ENCODE measurements around the gene C2. TPM values are rescaled to one million over a fixed set of nuclear protein-coding genes. Genes with fewer than 3 reads are reported as not detected.

Gene C2
- total and polyA plus RNA-seq, 3 experiments from 2014 or later = 0.70 to 0.73 TPM; not detected in 1

DNA sequence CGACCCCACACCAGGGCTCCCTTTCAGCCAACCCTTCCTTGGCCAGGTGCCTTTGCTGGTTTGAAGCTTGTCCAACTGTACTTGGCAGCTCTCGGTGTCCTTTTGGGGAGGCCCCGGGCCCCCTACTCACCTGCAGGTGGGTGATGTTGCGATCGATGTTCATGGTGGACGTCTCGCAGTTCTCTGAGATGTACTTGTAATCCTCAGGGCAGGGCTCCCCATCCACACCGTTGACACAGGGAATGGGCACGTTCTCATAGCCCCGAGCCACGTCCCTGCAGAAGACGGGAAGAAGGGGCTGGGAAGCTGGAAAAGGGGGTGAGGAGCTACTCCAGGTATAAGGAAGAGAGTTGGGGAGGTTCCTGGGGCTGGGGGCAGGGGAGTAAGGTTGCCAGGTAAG is 43.8 kb upstream of the C2 start:
- Histone ChIP-seq H3K27me3 (ENCODE audit: insufficient read depth, low read length, poor library complexity, severe bottlenecking) (no peaks in the 10 kb centered on the region), H3K4me3 (ENCODE audit: low read length) (no peak overlapping the region), H3K9me3 (ENCODE audit: low read length) (no peaks in the 10 kb centered on the region), H3K4me1 (ENCODE audit: insufficient read depth, low read length) (no peaks in the 10 kb centered on the region), H3K36me3 (ENCODE audit: insufficient read depth, low read length) (peaks cover 38% of the 10 kb centered on the region), H3K27ac (ENCODE audit: low read depth, low read length) (no peak overlapping the region)
- ChIA-PET POLR2A (no interaction called here), CTCF (interaction anchor here (0.9 to 1.2 kb wide), 3 partner anchors 15 to 154 kb away, joined by 3 to 4 read pairs (median 3); partner anchors contain the start of gene DDAH2)
- peaks cover 13 to 92% (median 17%) of the 10 kb centered on the region in 3 donors for H3K36me3 Mint-ChIP-seq
- H3K9me3 Mint-ChIP-seq = no peaks in the 10 kb centered on the region
- H3K27ac Mint-ChIP-seq = no peak overlapping the region
- H3K27me3 Mint-ChIP-seq = no peaks in the 10 kb centered on the region
- no peak overlapping the region for H3K4me3 Mint-ChIP-seq
- DNase-seq = no peak
- peaks cover 0 to 2% (median 0%) of the 10 kb centered on the region in 3 donors for H3K4me1 Mint-ChIP-seq

DNA sequence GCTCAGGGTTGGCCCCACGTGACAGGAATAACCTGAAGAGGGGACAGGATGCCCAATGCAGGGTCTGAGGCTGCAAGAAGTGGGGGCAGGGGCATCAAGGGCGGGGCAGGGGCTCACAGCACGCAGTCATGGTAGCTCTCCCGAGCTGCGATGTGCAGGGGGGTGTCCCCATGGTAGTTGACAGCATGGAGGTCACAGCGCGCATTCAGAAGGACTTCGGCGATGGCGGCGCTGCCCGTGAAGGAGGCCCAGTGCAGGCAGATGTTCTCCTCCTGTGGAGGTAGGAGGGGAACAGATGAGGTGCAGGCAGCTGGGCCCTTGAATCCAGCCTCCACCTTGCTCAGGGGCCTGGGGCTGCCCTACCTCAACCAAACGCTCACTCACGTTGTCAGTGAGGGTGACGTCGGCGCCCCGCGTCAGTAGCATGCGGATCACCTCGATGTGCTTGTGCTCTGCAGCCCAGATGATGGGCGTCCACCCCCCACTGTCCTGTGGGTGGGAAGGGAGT is 42.9 kb upstream of the C2 start:
- Histone ChIP-seq H3K27ac (ENCODE audit: low read depth, low read length) (no peak overlapping the region), H3K27me3 (ENCODE audit: insufficient read depth, low read length, poor library complexity, severe bottlenecking) (no peaks in the 10 kb centered on the region), H3K9me3 (ENCODE audit: low read length) (no peaks in the 10 kb centered on the region), H3K36me3 (ENCODE audit: insufficient read depth, low read length) (peaks cover 47% of the 10 kb centered on the region), H3K4me1 (ENCODE audit: insufficient read depth, low read length) (no peaks in the 10 kb centered on the region), H3K4me3 (ENCODE audit: low read length) (no peak overlapping the region)
- peaks cover 13 to 95% (median 19%) of the 10 kb centered on the region in 3 donors for H3K36me3 Mint-ChIP-seq
- ChIA-PET POLR2A (no interaction called here), CTCF (interaction anchor here (1.2 kb wide), 1 partner anchor 18 kb away, joined by 3 read pairs; no protein-coding TSS in a partner anchor)
- no peak for DNase-seq
- no peaks in the 10 kb centered on the region for H3K27me3 Mint-ChIP-seq
- H3K9me3 Mint-ChIP-seq = no peaks in the 10 kb centered on the region
- H3K4me1 Mint-ChIP-seq = peaks cover 0 to 2% (median 0%) of the 10 kb centered on the region in 3 donors
- no peak overlapping the region for H3K27ac Mint-ChIP-seq
- no peak overlapping the region for H3K4me3 Mint-ChIP-seq

DNA sequence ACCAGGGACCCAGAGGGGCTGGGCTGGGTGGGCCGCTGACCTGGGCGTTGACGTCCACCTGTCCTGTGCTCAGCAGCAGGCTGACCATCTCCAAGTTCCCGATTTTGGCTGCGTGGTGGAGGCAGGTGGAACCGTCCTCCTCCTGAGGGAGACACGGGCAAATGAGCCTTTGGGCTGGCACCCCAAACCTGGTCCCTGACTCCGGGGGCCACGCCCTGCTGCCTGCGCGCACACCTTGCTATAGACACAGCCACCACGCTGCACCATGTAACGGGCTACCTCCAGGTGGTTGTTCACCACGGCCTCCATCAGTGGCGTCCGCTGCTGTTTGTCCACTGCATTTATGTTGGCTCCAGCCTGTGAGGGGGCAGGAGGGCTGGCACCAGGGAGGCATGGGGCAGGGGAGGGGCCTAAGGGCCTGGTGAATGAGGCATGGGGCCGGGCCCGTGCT is 41.0 kb upstream of the C2 start:
- H3K27ac Mint-ChIP-seq = peak overlapping the region in 1 of 8 donors; percentile 48
- no peak overlapping the region for H3K4me3 Mint-ChIP-seq
- Histone ChIP-seq H3K36me3 (ENCODE audit: insufficient read depth, low read length) (peaks cover 49% of the 10 kb centered on the region), H3K27me3 (ENCODE audit: insufficient read depth, low read length, poor library complexity, severe bottlenecking) (no peaks in the 10 kb centered on the region), H3K4me1 (ENCODE audit: insufficient read depth, low read length) (no peaks in the 10 kb centered on the region), H3K9me3 (ENCODE audit: low read length) (no peaks in the 10 kb centered on the region), H3K4me3 (ENCODE audit: low read length) (no peak overlapping the region), H3K27ac (ENCODE audit: low read depth, low read length) (no peak overlapping the region)
- H3K9me3 Mint-ChIP-seq = no peaks in the 10 kb centered on the region
- no peak for DNase-seq
- no peaks in the 10 kb centered on the region for H3K27me3 Mint-ChIP-seq
- H3K36me3 Mint-ChIP-seq = peaks cover 5 to 89% (median 15%) of the 10 kb centered on the region in 3 donors
- POLR2A ChIA-PET = no interaction called here
- peaks cover 0 to 3% (median 0%) of the 10 kb centered on the region in 3 donors for H3K4me1 Mint-ChIP-seq
- CTCF ChIA-PET = interaction anchor here (1.1 kb wide), 1 partner anchor 149 kb away, joined by 3 read pairs; no protein-coding TSS in a partner anchor

GRCh38 chr6:31887173-31888007 is 40.1 kb upstream of the C2 start:
- H3K27ac ChIP-seq (ENCODE audit: low read depth, low read length) = no peak overlapping the region
- Mint-ChIP-seq H3K36me3 (peaks cover 4 to 90% (median 13%) of the 10 kb centered on the region in 3 donors), H3K9me3 (no peaks in the 10 kb centered on the region), H3K27ac (peak overlapping the region in 1 of 8 donors; percentile 38), H3K4me3 (no peak overlapping the region), H3K27me3 (no peaks in the 10 kb centered on the region), H3K4me1 (peaks cover 0 to 3% (median 0%) of the 10 kb centered on the region in 3 donors)
- H3K4me3 ChIP-seq (ENCODE audit: low read length) = no peak overlapping the region
- ChIA-PET CTCF (interaction anchor here (1.0 to 3.1 kb wide), 3 partner anchors 11 to 150 kb away, joined by 3 to 11 read pairs (median 3); partner anchors contain the start of gene EHMT2), POLR2A (interaction anchor here (1.5 kb wide), 1 partner anchor 10 kb away, joined by 6 read pairs; the partner anchor contains the start of gene EHMT2)
- H3K27me3 ChIP-seq (ENCODE audit: insufficient read depth, low read length, poor library complexity, severe bottlenecking) = no peaks in the 10 kb centered on the region
- peaks cover 50% of the 10 kb centered on the region for H3K36me3 ChIP-seq (ENCODE audit: insufficient read depth, low read length)
- H3K9me3 ChIP-seq (ENCODE audit: low read length) = no peaks in the 10 kb centered on the region
- DNase-seq = no peak
- no peaks in the 10 kb centered on the region for H3K4me1 ChIP-seq (ENCODE audit: insufficient read depth, low read length)

- H3K36me3 ChIP-seq (ENCODE audit: insufficient read depth, low read length) = peaks cover 47% of the 10 kb centered on the region
- CTCF ChIA-PET = interaction anchor here (1.0 to 3.1 kb wide), 7 partner anchors 10 to 119 kb away, joined by 3 to 11 read pairs (median 3); partner anchors contain the start of genes EHMT2, NEU1 and SKIC2
Measured at GRCh38 chr6:31888276-31889258, 39.0 kb upstream of the C2 start.

GRCh38 chr6:31889331-31889972 is 38.1 kb upstream of the C2 start:
- peaks cover 0 to 3% (median 0%) of the 10 kb centered on the region in 3 donors for H3K4me1 Mint-ChIP-seq
- no peak overlapping the region for H3K4me3 ChIP-seq (ENCODE audit: low read length)
- H3K27me3 Mint-ChIP-seq = no peaks in the 10 kb centered on the region
- H3K9me3 Mint-ChIP-seq = no peaks in the 10 kb centered on the region
- H3K4me1 ChIP-seq (ENCODE audit: insufficient read depth, low read length) = no peaks in the 10 kb centered on the region
- H3K27me3 ChIP-seq (ENCODE audit: insufficient read depth, low read length, poor library complexity, severe bottlenecking) = no peaks in the 10 kb centered on the region
- POLR2A ChIA-PET = interaction anchor here (0.6 kb wide), 1 partner anchor 33 kb away, joined by 5 read pairs; no protein-coding TSS in a partner anchor
- H3K36me3 Mint-ChIP-seq = peaks cover 4 to 86% (median 15%) of the 10 kb centered on the region in 3 donors
- CTCF ChIA-PET = interaction anchor here (0.8 to 3.1 kb wide), 10 partner anchors 9 to 208 kb away, joined by 3 to 11 read pairs (median 3); partner anchors contain the start of genes EHMT2, LY6G5C, NEU1 and SKIC2
- no peak for DNase-seq
- peak overlapping the region in 1 of 8 donors; percentile 63 for H3K27ac Mint-ChIP-seq
- peak overlapping the region in 1 of 7 donors; percentile 71 for H3K4me3 Mint-ChIP-seq
- H3K36me3 ChIP-seq (ENCODE audit: insufficient read depth, low read length) = peaks cover 42% of the 10 kb centered on the region
- no peak overlapping the region for H3K27ac ChIP-seq (ENCODE audit: low read depth, low read length)
- no peaks in the 10 kb centered on the region for H3K9me3 ChIP-seq (ENCODE audit: low read length)

More at GRCh38 chr6:31888276-31889258, 39.0 kb upstream of the C2 start:
- Mint-ChIP-seq H3K36me3 (peaks cover 4 to 90% (median 14%) of the 10 kb centered on the region in 3 donors), H3K27me3 (no peaks in the 10 kb centered on the region), H3K4me3 (no peak overlapping the region), H3K4me1 (peaks cover 0 to 3% (median 0%) of the 10 kb centered on the region in 3 donors), H3K9me3 (no peaks in the 10 kb centered on the region), H3K27ac (peak overlapping the region in 1 of 8 donors; percentile 76)
- DNase-seq = peak; percentile 17 to 71 (median 35)
- no peak overlapping the region for H3K4me3 ChIP-seq (ENCODE audit: low read length)
- H3K4me1 ChIP-seq (ENCODE audit: insufficient read depth, low read length) = no peaks in the 10 kb centered on the region
- H3K9me3 ChIP-seq (ENCODE audit: low read length) = no peaks in the 10 kb centered on the region
- H3K27me3 ChIP-seq (ENCODE audit: insufficient read depth, low read length, poor library complexity, severe bottlenecking) = no peaks in the 10 kb centered on the region
- POLR2A ChIA-PET = interaction anchor here (1.5 kb wide), 1 partner anchor 9 kb away, joined by 6 read pairs; the partner anchor contains the start of gene EHMT2
- no peak overlapping the region for H3K27ac ChIP-seq (ENCODE audit: low read depth, low read length)

GRCh38 chr6:31892821-31893220 is 34.7 kb upstream of the C2 start:
- Mint-ChIP-seq H3K4me1 (peaks cover 10 to 13% (median 12%) of the 10 kb centered on the region in 3 donors), H3K4me3 (peak overlapping the region in 1 of 7 donors; percentile 20), H3K27me3 (no peaks in the 10 kb centered on the region), H3K9me3 (no peaks in the 10 kb centered on the region), H3K36me3 (peaks cover 0 to 74% (median 9%) of the 10 kb centered on the region in 3 donors), H3K27ac (peak overlapping the region in 2 of 8 donors; percentile 36 to 39)
- POLR2A ChIA-PET = no interaction called here
- H3K27me3 ChIP-seq (ENCODE audit: insufficient read depth, low read length, poor library complexity, severe bottlenecking) = no peaks in the 10 kb centered on the region
- CTCF ChIA-PET = interaction anchor here (2.2 kb wide), 1 partner anchor 30 kb away, joined by 7 read pairs; the partner anchor contains the start of gene NEU1
- no peaks in the 10 kb centered on the region for H3K9me3 ChIP-seq (ENCODE audit: low read length)
- peaks cover 9% of the 10 kb centered on the region for H3K4me1 ChIP-seq (ENCODE audit: insufficient read depth, low read length)
- no peak for DNase-seq
- no peak overlapping the region for H3K4me3 ChIP-seq (ENCODE audit: low read length)
- H3K36me3 ChIP-seq (ENCODE audit: insufficient read depth, low read length) = peaks cover 30% of the 10 kb centered on the region
- no peak overlapping the region for H3K27ac ChIP-seq (ENCODE audit: low read depth, low read length)
